Endothelial cell of umbilical vein (primary cell): ENCODE measurements around the gene PTPN22. TPM values are rescaled to one million over a fixed set of nuclear protein-coding genes. Genes with fewer than 3 reads are reported as not detected.

Experiments used
- BruUV-seq: library from RNA; stranded (reverse); fragments of 400-500 nt; replicated peaks from 2 replicates; lab custom pipeline; 2021; lab: Mats Ljungman, UMichigan
- CTCF ChIA-PET: fragments of 300-600, 350-600 bp; sonication (Branson Sonifier 250); formaldehyde crosslinking; loops from one replicate; lab custom pipeline; 2021; ENCODE audit warnings: antibody characterized with exemption, inconsistent platforms; lab: Charles Lee
- POLR2A ChIA-PET: fragments of 300-600, 350-600 bp; sonication (Branson Sonifier 250); formaldehyde crosslinking; loops from one replicate; lab custom pipeline; 2021; ENCODE audit warnings: antibody characterized with exemption, inconsistent platforms; lab: Charles Lee
- DNase-seq: peaks from one replicate; pipeline ENCODE4 v3.0.0-alpha.2; 2011; ENCODE audit warnings: low read depth, low spot score
- FAIRE-seq: peaks from 2 replicates; lab custom pipeline; 2011; peaks lifted over from hg19 to GRCh38; lab: Jason Lieb, UNC
- H2AFZ ChIP-seq: 2 replicates; pipeline ENCODE4 v1.6.0; 2012; ENCODE audit warnings: low read depth, low read length, control low read depth, inconsistent platforms
- H3K27ac ChIP-seq: 2 replicates; pipeline ENCODE4 v1.5.1; 2011; ENCODE audit warnings: low read depth, mild to moderate bottlenecking, control low read depth, low read length, moderate library complexity; ENCODE audit not compliant: insufficient read depth
- H3K27me3 ChIP-seq, 2 experiments: 2 replicates each; pipeline versions ENCODE4 v1.6.0 to v1.6.1; 2011; ENCODE audit warnings: low read length in 2 of 2, mixed read lengths in 1 of 2; ENCODE audit not compliant: control insufficient read depth in 2 of 2, insufficient read depth in 2 of 2
- H3K36me3 ChIP-seq, 2 experiments: 2 replicates in 1 of 2; 3 replicates in 1 of 2; pipeline ENCODE4 v1.5.1; 2011; ENCODE audit warnings: low read length in 2 of 2, mild to moderate bottlenecking in 1 of 2, moderate library complexity in 1 of 2; ENCODE audit not compliant: control insufficient read depth in 2 of 2, insufficient read depth in 2 of 2; ENCODE audit errors: extremely low read depth in 1 of 2
- H3K4me1 ChIP-seq: 3 replicates; pipeline ENCODE4 v1.5.1; 2011; ENCODE audit warnings: mild to moderate bottlenecking, low read length; ENCODE audit not compliant: control insufficient read depth, insufficient read depth; ENCODE audit errors: extremely low read depth
- H3K4me2 ChIP-seq: 2 replicates; pipeline ENCODE4 v1.6.1; 2011; ENCODE audit warnings: low read length, control low read depth, mixed read lengths; ENCODE audit not compliant: insufficient read depth
- H3K4me3 ChIP-seq, 3 experiments: fragments of 200-600 bp in 1 of 3; sonication (generic), shearing (Covaris generic) in 1 of 3; replicated peaks in 1 of 3; 2 replicates each; pipeline ENCODE4 v1.5.1; 2011 to 2016; ENCODE audit warnings: control low read depth in 3 of 3, low read length in 3 of 3, mild to moderate bottlenecking in 2 of 3, inconsistent platforms in 1 of 3, low read depth in 1 of 3, moderate library complexity in 1 of 3; ENCODE audit not compliant: insufficient read depth in 1 of 3
- H3K79me2 ChIP-seq: 2 replicates; pipeline ENCODE4 v1.6.0; 2012; ENCODE audit warnings: low read length, inconsistent platforms; ENCODE audit not compliant: control insufficient read depth, insufficient read depth
- H3K9ac ChIP-seq: replicated peaks from 2 replicates; pipeline ENCODE3; 2011; ENCODE audit warnings: low read length, control low read depth; ENCODE audit not compliant: insufficient read depth; ENCODE audit errors: extremely low read depth
- H3K9me1 ChIP-seq: replicated peaks from 3 replicates; pipeline ENCODE4 v1.6.0; 2011; ENCODE audit warnings: mild to moderate bottlenecking, low read length; ENCODE audit not compliant: control insufficient read depth, insufficient read depth; ENCODE audit errors: extremely low read depth
- H3K9me3 ChIP-seq: replicated peaks from 2 replicates; pipeline ENCODE4 v1.5.1; 2012; ENCODE audit warnings: low read length, inconsistent platforms; ENCODE audit not compliant: control insufficient read depth, insufficient read depth
- H4K20me1 ChIP-seq: replicated peaks from 2 replicates; pipeline ENCODE3; 2011; ENCODE audit warnings: mild to moderate bottlenecking, low read length; ENCODE audit not compliant: control insufficient read depth, insufficient read depth; ENCODE audit errors: extremely low read depth
- CTCF ChIP-seq, 2 donors: IDR thresholded peaks; 1 replicate in 1 of 2; 2 replicates in 1 of 2; pipeline ENCODE4 v1.5.1; 2011; ENCODE audit warnings: low read length in 2 of 2, mild to moderate bottlenecking in 2 of 2, moderate library complexity in 2 of 2, control low read depth in 1 of 2, inconsistent platforms in 1 of 2, low read depth in 1 of 2; ENCODE audit not compliant: insufficient read depth in 1 of 2; ENCODE audit errors: extremely low read depth in 1 of 2
- EZH2 ChIP-seq: IDR thresholded peaks from 2 replicates; pipeline ENCODE4 v1.6.1; 2012; ENCODE audit warnings: borderline replicate concordance, low read depth, mild to moderate bottlenecking, moderate library complexity, low read length, inconsistent platforms; ENCODE audit not compliant: severe bottlenecking
- FOS ChIP-seq: IDR thresholded peaks from 2 replicates; pipeline ENCODE4 v1.6.1; 2011; ENCODE audit warnings: mild to moderate bottlenecking, low read length, moderate library complexity, borderline replicate concordance; ENCODE audit not compliant: insufficient read depth
- GATA2 ChIP-seq: IDR thresholded peaks from 2 replicates; pipeline ENCODE4 v1.7.0; 2011; ENCODE audit warnings: low read depth, mild to moderate bottlenecking, moderate library complexity, mixed read lengths, low read length; ENCODE audit not compliant: insufficient read length, insufficient read depth
- JUN ChIP-seq: IDR thresholded peaks from 2 replicates; pipeline ENCODE4 v1.6.1; 2011; ENCODE audit warnings: borderline replicate concordance, low read depth; ENCODE audit not compliant: insufficient read length, insufficient read depth
- MAX ChIP-seq: IDR thresholded peaks from 2 replicates; pipeline ENCODE4 v1.6.1; 2011; ENCODE audit not compliant: insufficient read depth, insufficient read length
- MYC ChIP-seq: IDR thresholded peaks from one replicate; pipeline ENCODE4 v1.6.1; 2011; ENCODE audit warnings: mild to moderate bottlenecking, low read depth, low read length
- POLR2A ChIP-seq: IDR thresholded peaks from 2 replicates; pipeline ENCODE4 v1.6.1; 2012; ENCODE audit warnings: low read depth, mild to moderate bottlenecking, control low read depth, low read length
- POLR2AphosphoS5 ChIP-seq: IDR thresholded peaks from 2 replicates; pipeline ENCODE4 v1.6.1; 2012; ENCODE audit warnings: low read depth, mild to moderate bottlenecking, control low read depth, low read length, moderate library complexity; ENCODE audit not compliant: insufficient read depth
- dilution Hi-C: fragments of 300-500 bp; cut with MboI; formaldehyde crosslinking; loops from one replicate; pipeline ENCODE4 v1.15.0; 2019; ENCODE audit warnings: low sequenced_read_pairs; ENCODE audit not compliant: extremely low pct_ligation_motif_present
- intact Hi-C: fragments of 100-400 bp; cut with micrococcal nuclease; formaldehyde crosslinking; loops from one replicate; pipeline ENCODE4 v1.10.0; 2022
- polyA plus RNA-seq, 4 experiments: library from polyadenylated mRNA; depleted of rRNA in 3 of 4; stranded (reverse) in 3 of 4; unstranded in 1 of 4; fragments of >200 nt; gene quantifications; 2 replicates each; pipeline versions ENCODE4 v1.2.1 to v1.2.3, GENCODE V29; 2011 to 2012; ENCODE audit warnings: missing spikeins in 1 of 4
- total RNA-seq: library from RNA; stranded (reverse); gene quantifications from 2 replicates; pipeline ENCODE4 v1.2.3, GENCODE V29; 2021

Gene PTPN22
- total and polyA plus RNA-seq, 2 donors (not counting 3 experiments of a cell fraction or from before 2014, with no cell fraction given) = not detected

GRCh38 chr1:113898241-113898814 lies 26.8 kb upstream of the PTPN22 start:
- Histone ChIP-seq H3K9me1 (no peaks in the 10 kb centered on the region), H3K27ac (no peak overlapping the region), H3K36me3 (peaks cover 14 to 18% of the 10 kb centered on the region in 2 experiments), H3K4me2 (no peak overlapping the region), H3K9me3 (no peaks in the 10 kb centered on the region), H3K9ac (no peak overlapping the region), H3K4me3 (no peak overlapping the region), H4K20me1 (no peaks in the 10 kb centered on the region), H3K27me3 (no peaks in the 10 kb centered on the region), H2AFZ (no peak overlapping the region), H3K4me1 (peaks cover 7% of the 10 kb centered on the region), H3K79me2 (peaks cover 8% of the 10 kb centered on the region)
- TF ChIP-seq EZH2 (no peak), CTCF (IDR thresholded peaks at IDR 0.05; ENCODE audit: extremely low read depth in 1 of 2, insufficient read depth in 1 of 2, low read depth in 1 of 2, low read length in 2 of 2) (no peak), POLR2A (no peak), MYC (no peak), MAX (no peak), POLR2AphosphoS5 (no peak), JUN (no peak), GATA2 (no peak), FOS (no peak)
- intact Hi-C loops = no loop called here
- ChIA-PET POLR2A (no interaction called here), CTCF (no interaction called here)
- dilution Hi-C loops = no loop called here
- FAIRE-seq (no peak), DNase-seq (no peak)
- no TSS peak for BruUV-seq
